GM18499 (cell line): ENCODE measurements around the gene FXR2.

ENCODE experiments used
- ATAC-seq: cut with Tn5 transposase; IDR thresholded peaks from one replicate; pipeline ENCODE4 v1.9.1; 2021; ENCODE audit warnings: moderate number of reproducible peaks; ENCODE audit not compliant: insufficient read depth, unreplicated experiment

FXR2 gene

GRCh38 chr17:7573324-7574080 lies 41.2 kb downstream of the FXR2 start:
- ATAC-seq: no peak

GRCh38 chr17:7572588-7573323 lies 41.9 kb downstream of the FXR2 start:
- peak; percentile 81 for ATAC-seq

GRCh38 chr17:7572338-7572587 lies 42.4 kb downstream of the FXR2 start:
- ATAC-seq: no peak

GRCh38 chr17:7570351-7570750 lies 44.3 kb downstream of the FXR2 start:
- no peak for ATAC-seq

GRCh38 chr17:7569571-7569970 lies 45.1 kb downstream of the FXR2 start:
- ATAC-seq: no peak

GRCh38 chr17:7563115-7563869 lies 51.4 kb downstream of the FXR2 start:
- no peak for ATAC-seq

- no peak for ATAC-seq
Measured at GRCh38 chr17:7562208-7562605, 52.5 kb downstream of the FXR2 start.

GRCh38 chr17:7561589-7562207 lies 53.0 kb downstream of the FXR2 start, which contains the start of gene SENP3:
Gene SENP3, plus strand, starts transcription at chr17:7561919. Its CDS starts 1,158 bp downstream, at chr17:7563077.
- ATAC-seq: no peak

- no peak for ATAC-seq
Measured at GRCh38 chr17:7561028-7561575, 53.6 kb downstream of the FXR2 start.

- no peak for ATAC-seq
Measured at GRCh38 chr17:7560172-7561027, 54.3 kb downstream of the FXR2 start.

GRCh38 chr17:7559320-7560171 lies 55.2 kb downstream of the FXR2 start:
- ATAC-seq: no peak

- no peak for ATAC-seq
Measured at GRCh38 chr17:7558544-7559319, 56.0 kb downstream of the FXR2 start, which contains the start of gene TNFSF13. Gene TNFSF13, plus strand, starts transcription at chr17:7558750. Its CDS starts 290 bp downstream, at chr17:7559040.

GRCh38 chr17:7557775-7558543 lies 56.7 kb downstream of the FXR2 start:
- no peak for ATAC-seq

GRCh38 chr17:7557147-7557764 lies 57.4 kb downstream of the FXR2 start:
- no peak for ATAC-seq

- ATAC-seq: no peak
Measured at GRCh38 chr17:7556627-7557026, 58.1 kb downstream of the FXR2 start.

- ATAC-seq: no peak
Measured at GRCh38 chr17:7555320-7555948, 59.3 kb downstream of the FXR2 start.
